ENCODE results near the gene OR52A5. TPM values are rescaled to one million over a fixed set of nuclear protein-coding genes. Genes with fewer than 3 reads are reported as not detected.

Gene OR52A5
- total and polyA plus RNA-seq, 2 of the 13 experiments (the other 11 are each of a cell fraction or from before 2014, with no cell fraction given): not detected

DNA sequence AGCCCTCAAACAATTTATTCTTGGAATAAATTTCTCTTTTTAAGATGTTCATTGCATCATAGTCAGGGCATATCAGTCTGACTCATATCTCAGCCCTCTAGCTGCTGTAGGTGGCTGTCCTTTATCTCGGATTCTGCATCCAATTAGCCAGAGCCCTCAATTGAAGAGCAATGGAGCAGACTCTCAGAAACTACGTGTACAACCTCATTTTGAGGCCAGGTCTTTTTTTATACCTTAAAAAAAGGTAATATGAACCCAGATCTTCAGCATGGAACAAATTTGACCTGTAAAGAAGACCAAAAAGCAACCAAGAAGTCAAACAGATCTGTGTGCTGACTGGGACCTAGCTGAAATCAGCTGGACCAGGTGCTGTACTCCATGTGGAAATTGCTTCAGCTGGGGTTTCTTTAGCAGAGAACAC is 8.7 kb downstream of the OR52A5 start:
- no peaks in the 10 kb centered on the region for H4K20me1 ChIP-seq (ENCODE audit: insufficient read depth, low read length)
- in situ Hi-C loops (cut with HindIII; ENCODE audit: extremely low pct_ligation_motif_present, low pct_unique_long_range_greater_than_20kb) (loop anchor here (10.0 kb wide), 1 partner anchor 255 kb away; the partner anchor contains the start of gene OR51M1), intact Hi-C loops (cut with micrococcal nuclease; ENCODE audit: unreplicated experiment) (no loop called here)
- H3K27me3 ChIP-seq (ENCODE audit: control insufficient read depth in 1 of 2, insufficient read depth in 2 of 2, low read length in 2 of 2): peaks cover 0 to 4% of the 10 kb centered on the region in 2 experiments; a peak in 2 of 5 replicates
- H3K27ac ChIP-seq (ENCODE audit: extremely low read length, insufficient read depth, low read length): no peak overlapping the region
- no peaks in the 10 kb centered on the region for H3K79me2 ChIP-seq (ENCODE audit: insufficient read depth, low read length)
- no peaks in the 10 kb centered on the region for H3K36me3 ChIP-seq (replicated peaks in 1 of 2; ENCODE audit: control insufficient read depth in 1 of 2, insufficient read depth in 2 of 2, low read length in 2 of 2)
- H3K9me3 ChIP-seq (ENCODE audit: low read length): no peaks in the 10 kb centered on the region
- H3K4me2 ChIP-seq (ENCODE audit: low read depth, low read length): no peak overlapping the region
- H3K4me3 ChIP-seq (replicated peaks in 1 of 3; ENCODE audit: insufficient read depth in 1 of 3, low read depth in 2 of 3, low read length in 3 of 3): no peak overlapping the region
- H3K9ac ChIP-seq (ENCODE audit: insufficient read depth, low read depth, low read length): no peak overlapping the region
- no peaks in the 10 kb centered on the region for H3K4me1 ChIP-seq (ENCODE audit: insufficient read depth, low read length)
- 0% methylated on average over 2 of the region's 2 CpGs for WGBS (ENCODE audit: low lambda C conversion rate)
- no peak for DNase-seq (ENCODE audit: low spot score)
- CTCF ChIA-PET (ENCODE audit: low intra/inter-chr PET ratio, low total read pairs): no interaction called here
- no peak overlapping the region for H2AFZ ChIP-seq (ENCODE audit: low read length)
- POLR2A ChIA-PET: no interaction called here
- no peak for ATAC-seq
- FAIRE-seq: no peak
- BruUV-seq (replicated peaks): no TSS peak
- TF ChIP-seq ZNF207 (IDR thresholded peaks at IDR 0.05; ENCODE audit: borderline replicate concordance): no peak
- TF ChIP-seq, protein P1, sequence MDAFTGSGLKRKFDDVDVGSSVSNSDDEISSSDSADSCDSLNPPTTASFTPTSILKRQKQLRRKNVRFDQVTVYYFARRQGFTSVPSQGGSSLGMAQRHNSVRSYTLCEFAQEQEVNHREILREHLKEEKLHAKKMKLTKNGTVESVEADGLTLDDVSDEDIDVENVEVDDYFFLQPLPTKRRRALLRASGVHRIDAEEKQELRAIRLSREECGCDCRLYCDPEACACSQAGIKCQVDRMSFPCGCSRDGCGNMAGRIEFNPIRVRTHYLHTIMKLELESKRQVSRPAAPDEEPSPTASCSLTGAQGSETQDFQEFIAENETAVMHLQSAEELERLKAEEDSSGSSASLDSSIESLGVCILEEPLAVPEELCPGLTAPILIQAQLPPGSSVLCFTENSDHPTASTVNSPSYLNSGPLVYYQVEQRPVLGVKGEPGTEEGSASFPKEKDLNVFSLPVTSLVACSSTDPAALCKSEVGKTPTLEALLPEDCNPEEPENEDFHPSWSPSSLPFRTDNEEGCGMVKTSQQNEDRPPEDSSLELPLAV (CRISPR knock-in tag; conservative IDR thresholded peaks at IDR 0.05; ENCODE audit: low read depth): no peak
- TF ChIP-seq NFE2L2 (IDR thresholded peaks at IDR 0.05; ENCODE audit: low read length): no peak
- TF ChIP-seq, protein P2, sequence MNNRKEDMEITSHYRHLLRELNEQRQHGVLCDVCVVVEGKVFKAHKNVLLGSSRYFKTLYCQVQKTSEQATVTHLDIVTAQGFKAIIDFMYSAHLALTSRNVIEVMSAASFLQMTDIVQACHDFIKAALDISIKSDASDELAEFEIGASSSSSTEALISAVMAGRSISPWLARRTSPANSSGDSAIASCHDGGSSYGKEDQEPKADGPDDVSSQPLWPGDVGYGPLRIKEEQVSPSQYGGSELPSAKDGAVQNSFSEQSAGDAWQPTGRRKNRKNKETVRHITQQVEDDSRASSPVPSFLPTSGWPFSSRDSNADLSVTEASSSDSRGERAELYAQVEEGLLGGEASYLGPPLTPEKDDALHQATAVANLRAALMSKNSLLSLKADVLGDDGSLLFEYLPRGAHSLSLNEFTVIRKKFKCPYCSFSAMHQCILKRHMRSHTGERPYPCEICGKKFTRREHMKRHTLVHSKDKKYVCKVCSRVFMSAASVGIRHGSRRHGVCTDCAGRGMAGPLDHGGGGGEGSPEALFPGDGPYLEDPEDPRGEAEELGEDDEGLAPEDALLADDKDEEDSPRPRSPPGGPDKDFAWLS (CRISPR knock-in tag; IDR thresholded peaks at IDR 0.05; ENCODE audit: borderline replicate concordance): no peak
- TF ChIP-seq, protein P3, sequence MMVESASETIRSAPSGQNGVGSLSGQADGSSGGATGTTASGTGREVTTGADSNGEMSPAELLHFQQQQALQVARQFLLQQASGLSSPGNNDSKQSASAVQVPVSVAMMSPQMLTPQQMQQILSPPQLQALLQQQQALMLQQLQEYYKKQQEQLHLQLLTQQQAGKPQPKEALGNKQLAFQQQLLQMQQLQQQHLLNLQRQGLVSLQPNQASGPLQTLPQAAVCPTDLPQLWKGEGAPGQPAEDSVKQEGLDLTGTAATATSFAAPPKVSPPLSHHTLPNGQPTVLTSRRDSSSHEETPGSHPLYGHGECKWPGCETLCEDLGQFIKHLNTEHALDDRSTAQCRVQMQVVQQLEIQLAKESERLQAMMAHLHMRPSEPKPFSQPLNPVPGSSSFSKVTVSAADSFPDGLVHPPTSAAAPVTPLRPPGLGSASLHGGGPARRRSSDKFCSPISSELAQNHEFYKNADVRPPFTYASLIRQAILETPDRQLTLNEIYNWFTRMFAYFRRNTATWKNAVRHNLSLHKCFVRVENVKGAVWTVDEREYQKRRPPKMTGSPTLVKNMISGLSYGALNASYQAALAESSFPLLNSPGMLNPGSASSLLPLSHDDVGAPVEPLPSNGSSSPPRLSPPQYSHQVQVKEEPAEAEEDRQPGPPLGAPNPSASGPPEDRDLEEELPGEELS (CRISPR knock-in tag; IDR thresholded peaks at IDR 0.05): no peak
- TF ChIP-seq, protein P4, sequence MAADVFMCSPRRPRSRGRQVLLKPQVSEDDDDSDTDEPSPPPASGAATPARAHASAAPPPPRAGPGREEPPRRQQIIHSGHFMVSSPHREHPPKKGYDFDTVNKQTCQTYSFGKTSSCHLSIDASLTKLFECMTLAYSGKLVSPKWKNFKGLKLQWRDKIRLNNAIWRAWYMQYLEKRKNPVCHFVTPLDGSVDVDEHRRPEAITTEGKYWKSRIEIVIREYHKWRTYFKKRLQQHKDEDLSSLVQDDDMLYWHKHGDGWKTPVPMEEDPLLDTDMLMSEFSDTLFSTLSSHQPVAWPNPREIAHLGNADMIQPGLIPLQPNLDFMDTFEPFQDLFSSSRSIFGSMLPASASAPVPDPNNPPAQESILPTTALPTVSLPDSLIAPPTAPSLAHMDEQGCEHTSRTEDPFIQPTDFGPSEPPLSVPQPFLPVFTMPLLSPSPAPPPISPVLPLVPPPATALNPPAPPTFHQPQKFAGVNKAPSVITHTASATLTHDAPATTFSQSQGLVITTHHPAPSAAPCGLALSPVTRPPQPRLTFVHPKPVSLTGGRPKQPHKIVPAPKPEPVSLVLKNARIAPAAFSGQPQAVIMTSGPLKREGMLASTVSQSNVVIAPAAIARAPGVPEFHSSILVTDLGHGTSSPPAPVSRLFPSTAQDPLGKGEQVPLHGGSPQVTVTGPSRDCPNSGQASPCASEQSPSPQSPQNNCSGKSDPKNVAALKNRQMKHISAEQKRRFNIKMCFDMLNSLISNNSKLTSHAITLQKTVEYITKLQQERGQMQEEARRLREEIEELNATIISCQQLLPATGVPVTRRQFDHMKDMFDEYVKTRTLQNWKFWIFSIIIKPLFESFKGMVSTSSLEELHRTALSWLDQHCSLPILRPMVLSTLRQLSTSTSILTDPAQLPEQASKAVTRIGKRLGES (CRISPR knock-in tag; IDR thresholded peaks at IDR 0.05; ENCODE audit: borderline replicate concordance): no peak
- TF ChIP-seq, protein P5, sequence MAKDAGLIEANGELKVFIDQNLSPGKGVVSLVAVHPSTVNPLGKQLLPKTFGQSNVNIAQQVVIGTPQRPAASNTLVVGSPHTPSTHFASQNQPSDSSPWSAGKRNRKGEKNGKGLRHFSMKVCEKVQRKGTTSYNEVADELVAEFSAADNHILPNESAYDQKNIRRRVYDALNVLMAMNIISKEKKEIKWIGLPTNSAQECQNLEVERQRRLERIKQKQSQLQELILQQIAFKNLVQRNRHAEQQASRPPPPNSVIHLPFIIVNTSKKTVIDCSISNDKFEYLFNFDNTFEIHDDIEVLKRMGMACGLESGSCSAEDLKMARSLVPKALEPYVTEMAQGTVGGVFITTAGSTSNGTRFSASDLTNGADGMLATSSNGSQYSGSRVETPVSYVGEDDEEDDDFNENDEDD (CRISPR knock-in tag; IDR thresholded peaks at IDR 0.05; ENCODE audit: borderline replicate concordance): no peak
- no peak for TF ChIP-seq KLF15 (CRISPR knock-in tag; IDR thresholded peaks at IDR 0.05; ENCODE audit: borderline replicate concordance)
- no peak for TF ChIP-seq HNRNPLL (IDR thresholded peaks at IDR 0.05; ENCODE audit: low read depth, low read length, poor library complexity, severe bottlenecking)
- no peak for TF ChIP-seq ZNF44 (CRISPR knock-in tag; IDR thresholded peaks at IDR 0.05)
- TF ChIP-seq, protein P6, sequence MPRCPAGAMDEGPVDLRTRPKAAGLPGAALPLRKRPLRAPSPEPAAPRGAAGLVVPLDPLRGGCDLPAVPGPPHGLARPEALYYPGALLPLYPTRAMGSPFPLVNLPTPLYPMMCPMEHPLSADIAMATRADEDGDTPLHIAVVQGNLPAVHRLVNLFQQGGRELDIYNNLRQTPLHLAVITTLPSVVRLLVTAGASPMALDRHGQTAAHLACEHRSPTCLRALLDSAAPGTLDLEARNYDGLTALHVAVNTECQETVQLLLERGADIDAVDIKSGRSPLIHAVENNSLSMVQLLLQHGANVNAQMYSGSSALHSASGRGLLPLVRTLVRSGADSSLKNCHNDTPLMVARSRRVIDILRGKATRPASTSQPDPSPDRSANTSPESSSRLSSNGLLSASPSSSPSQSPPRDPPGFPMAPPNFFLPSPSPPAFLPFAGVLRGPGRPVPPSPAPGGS (CRISPR knock-in tag; IDR thresholded peaks at IDR 0.05): no peak
- no peak for TF ChIP-seq ZNF839 (CRISPR knock-in tag; IDR thresholded peaks at IDR 0.05; ENCODE audit: borderline replicate concordance)
- TF ChIP-seq ATAD3A (CRISPR knock-in tag; IDR thresholded peaks at IDR 0.05): no peak
